HG03135 (cell line): ENCODE measurements around the gene NUP153.
A peak's percentile ranks its signal among the peaks of the same experiment; 100 is the strongest.
"Not testable (repeated sequence)": the region's sequence is repeated elsewhere in the genome, so short reads cannot be mapped to it uniquely, and the experiment has no call there.

ENCODE experiments used
- ATAC-seq: cut with Tn5 transposase; IDR thresholded peaks from one replicate; pipeline ENCODE4 v1.9.1; 2021; ENCODE audit warnings: mild to moderate bottlenecking, moderate library complexity; ENCODE audit not compliant: unreplicated experiment

Gene NUP153

DNA sequence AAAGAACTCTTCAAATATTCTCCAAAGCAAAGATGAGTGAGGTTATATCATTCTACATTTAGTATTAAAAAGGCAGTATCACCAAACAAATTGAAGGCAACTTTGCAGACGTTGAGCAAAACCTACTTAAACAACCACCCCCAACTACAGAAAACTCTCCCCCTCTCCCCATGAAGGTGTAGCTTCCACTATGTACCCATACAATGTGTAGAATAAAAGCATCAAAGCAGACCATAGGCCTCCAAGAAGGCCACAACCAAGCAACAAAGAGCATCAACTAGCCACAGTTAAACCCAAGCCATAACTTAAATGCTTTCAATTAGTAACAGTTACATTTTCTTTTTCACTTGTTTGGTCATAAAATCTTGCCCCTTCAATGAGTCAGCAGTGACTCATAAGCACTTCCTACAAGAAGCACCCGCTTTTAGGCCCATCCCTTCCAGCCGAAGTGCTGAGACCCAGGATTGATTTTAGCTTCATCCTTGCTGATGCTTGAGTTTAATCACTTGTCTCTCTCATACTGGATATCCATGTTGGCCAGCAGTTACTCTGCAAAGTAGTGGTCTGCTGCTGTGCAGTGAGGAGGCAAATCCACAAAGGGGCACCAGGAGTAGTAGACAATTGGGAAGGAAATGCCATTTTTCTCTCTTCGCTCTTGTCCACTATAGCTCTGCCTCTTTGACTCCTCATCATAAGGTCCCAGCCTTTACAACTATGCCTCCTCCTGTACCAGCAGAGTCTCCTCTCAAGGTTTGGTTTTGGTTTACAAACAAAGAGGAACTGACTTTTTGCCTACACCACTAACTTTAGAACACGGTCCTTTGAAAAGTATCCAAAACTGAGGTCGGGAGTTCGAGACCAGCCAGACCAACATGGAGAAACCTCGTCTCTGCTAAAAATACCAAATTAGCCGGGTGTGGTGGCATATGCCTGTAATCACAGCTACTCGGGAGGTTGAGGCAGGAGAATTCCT is 8.4 kb upstream of the NUP153 start:
- ATAC-seq, result peak; percentile 83

DNA sequence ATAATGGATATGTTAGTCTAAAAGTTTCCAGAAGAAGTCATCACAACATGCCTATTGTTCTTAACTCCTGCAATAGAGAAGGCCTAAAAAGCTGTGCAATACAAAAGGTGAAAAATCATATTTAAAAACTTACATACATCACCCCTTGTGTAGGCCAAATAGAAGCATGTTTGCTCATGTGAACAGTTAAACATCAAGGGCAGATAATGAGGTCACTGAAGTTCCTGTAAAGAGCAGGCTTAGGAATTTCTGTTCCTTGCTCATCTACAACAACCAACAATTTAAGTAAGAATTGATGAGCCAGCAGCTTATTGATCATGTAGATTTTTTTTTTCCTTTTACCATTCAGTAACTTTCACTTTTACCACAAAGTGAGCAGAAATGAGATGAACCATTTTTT is 7.5 kb upstream of the NUP153 start:
- ATAC-seq, result no peak

DNA sequence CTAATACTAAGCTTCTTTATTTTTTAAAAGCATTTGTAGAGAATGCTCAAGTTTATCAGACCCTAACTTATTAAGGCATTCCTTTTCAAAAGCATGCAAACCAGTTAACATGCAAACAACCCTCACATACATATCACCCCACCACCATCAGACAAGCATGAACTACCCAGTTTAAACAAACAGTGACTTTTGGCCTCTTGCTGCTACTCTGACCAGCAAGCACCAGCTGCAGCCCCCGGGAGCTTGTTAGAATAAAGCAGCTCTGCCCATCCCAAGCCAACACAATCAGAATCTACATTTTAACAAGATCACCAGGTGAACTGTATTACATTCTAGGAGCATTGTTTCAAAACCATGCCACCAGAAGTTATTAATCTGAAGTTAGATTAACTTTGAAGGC is 5.9 kb upstream of the NUP153 start:
- ATAC-seq, result no peak

DNA sequence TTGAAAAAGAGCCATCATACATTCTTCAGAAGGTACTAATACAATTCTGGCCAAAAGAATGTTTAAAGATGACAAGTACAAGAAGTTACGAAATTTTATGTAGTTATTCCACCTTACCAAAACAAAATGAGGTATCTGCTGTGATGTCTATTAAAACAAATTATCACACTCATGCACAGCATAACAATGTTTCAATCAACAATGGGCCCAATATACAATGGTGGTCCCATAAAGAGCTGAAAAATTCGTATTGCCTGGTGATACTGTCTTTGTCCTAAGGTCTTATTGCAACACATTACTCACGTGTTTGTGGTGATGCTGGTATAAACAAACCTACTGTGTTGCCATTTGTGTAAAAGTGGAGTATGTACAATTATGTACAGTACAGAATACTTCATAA is 3.6 kb upstream of the NUP153 start:
- ATAC-seq, result no peak

DNA sequence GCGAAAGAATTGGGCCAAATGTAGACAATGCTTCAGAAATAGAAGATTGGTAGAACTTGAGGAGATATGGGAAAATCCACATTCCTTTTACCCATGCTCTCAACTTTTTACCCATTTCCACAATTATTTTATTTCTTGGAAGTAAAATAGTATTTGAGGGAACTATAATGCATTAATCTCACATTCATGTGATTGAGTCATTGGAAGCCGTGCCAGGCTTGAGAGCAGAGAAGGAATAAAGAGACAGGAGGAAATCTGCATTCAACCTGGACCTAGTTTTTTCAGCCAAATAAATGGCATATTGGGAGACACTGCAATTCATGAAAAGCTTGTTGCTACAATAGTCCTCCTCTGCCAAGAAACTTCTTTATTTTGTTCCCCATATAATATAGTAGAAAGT is 2.8 kb upstream of the NUP153 start:
- no peak for ATAC-seq

DNA sequence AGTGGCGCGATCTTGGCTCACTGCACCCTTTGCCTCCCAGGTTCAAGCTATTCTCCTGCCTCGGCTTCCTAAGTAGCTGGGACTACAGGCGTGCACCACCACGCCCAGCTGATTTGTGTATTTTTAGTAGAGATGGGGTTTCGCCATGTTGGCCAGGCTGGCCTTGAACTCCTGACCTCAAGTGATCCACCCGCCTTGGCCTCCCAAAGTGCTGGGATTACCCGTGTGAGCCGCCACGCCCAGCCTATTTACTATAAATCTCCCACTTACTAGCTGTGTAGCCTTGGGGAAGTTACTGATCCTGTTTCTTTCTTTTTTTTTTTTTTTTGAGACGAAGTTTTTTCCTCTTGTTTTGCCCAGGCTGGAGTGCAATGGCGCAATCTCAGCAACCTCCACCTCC is 1.3 kb upstream of the NUP153 start:
- not testable (repeated sequence) for ATAC-seq

DNA sequence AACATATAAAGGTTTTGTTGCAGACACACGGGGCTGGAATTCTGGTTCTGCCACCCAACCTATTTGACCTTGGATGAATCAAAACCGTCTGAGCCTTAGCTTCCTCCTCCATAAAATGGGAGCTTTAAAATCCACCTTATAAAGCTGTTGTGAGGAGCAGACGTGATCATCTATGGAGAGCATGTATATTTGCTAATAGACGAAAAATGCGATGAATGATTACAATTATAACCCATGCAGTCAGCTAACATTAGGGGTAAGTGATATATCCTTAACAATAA is 586 bp upstream of the NUP153 start:
- no peak for ATAC-seq

DNA sequence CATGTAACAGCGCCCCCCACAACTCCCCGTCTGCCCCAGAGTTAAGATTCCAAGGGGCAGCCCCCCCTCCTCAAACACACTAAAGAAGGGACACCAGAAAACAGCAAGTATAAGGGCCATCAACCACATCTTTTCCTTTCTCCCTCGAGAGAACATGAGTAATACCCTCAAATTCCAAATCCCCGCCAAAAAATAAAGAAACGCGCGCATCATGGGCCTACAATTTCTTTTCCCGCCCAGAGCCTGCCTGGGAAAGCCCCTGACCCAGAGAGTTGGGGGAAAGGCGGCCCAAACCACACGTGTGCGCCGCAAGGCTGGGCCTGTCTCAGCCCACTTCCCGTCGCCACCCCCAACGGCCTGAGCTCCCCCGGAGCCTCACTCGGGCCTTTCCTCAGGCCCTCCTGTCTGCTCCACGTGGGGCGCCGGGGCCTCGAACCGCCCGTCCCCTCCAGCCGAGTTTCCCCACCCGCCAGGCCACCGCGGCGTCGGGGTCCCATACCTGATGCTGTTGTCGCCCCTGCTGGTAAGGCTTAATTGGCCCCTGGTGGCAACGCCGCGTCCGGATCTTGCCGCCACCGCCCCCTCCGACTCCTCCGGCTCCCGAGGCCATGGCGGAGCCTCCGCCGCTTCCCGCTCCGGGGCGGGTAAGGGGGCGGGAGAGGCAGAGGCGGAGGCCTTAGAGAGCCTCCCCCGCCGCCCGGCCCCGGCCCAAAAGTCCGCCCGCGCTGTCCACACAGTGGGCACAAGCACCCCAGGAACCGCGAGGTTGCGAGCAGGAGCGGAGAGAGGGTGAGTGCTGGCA is 746 bp downstream of the NUP153 start:
- peak; percentile 65 for ATAC-seq

DNA sequence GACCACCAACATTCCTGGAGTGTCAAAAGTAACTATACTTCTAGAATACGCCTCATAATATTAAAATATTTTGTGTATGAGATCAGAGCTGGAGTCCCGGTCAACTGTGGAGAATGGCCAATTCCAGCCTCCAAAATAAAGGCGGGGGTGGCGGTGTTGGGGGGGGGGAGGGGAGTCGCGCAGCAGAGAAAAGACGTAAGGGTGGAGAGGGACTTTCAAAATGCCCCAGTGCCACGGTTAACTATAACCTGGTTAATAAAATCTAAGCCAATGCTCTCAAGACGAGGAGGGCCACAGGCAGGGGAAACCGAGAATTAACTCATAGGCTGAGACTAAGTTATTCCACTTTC is 1.3 kb downstream of the NUP153 start:
- peak; percentile 0 for ATAC-seq

DNA sequence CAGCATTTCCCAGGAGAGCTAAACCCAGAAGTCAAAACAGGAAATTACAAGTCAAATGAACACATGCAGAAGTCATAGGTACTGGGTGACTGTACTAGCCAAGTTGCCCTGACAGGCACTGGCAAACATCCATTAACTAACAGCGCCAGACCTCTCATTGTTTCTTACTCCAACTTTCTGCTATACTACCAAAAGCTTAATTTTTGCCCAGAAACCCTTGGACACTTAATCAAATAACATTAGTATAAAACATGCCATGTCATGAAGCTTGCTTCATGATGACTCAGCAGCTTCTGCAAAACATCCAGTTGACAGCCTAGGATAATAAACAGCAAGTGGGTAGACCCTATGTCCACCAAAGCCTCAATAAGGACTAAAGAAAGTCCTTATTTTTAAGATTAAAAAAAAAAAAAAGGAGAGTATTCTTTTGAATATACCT is 3.5 kb downstream of the NUP153 start:
- no peak for ATAC-seq

DNA sequence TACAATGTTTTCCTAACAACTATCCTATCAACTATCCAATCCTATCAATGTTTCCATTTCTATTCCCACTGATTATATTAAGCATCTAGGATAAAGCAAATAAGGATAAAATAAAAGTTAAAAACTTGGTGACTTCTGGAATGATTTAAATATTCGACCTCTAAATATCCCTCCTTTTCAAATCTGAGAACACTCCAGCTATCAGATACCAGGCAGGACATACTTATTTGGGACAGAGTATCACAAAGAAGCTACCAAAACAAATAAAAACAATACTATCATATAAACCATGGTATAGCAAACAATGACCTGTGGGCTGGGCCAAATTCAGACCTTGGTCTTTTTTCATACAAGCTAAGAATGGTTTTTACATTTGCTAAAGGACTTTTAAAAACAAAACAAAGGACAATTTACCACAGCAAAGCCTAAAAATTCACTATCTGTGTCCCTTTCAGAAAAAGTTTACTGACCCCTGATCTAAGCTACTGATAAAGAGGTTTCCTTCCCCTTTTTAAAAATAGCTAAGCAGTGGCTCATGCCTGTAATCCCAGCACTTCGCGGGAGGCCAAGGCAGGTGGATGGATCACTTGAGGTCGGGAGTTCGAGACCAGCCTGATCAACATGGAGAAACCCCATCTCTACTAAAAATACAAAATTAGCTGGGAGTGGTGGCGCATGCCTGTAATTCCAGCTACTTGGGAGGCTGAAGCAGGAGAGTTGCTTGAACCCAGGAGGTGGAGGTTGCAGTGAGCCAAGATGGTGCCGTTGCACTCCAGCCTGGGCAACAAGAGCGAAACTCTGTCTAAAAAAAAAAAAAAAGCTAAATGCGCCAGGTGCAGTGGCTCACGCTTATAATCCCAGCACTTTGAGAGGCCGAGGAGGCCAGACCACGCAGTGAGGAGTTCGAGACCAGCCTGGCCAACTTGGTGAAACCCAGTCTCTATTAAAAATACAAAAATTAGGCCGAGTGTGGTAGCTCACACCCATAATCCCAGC is 6.0 kb downstream of the NUP153 start:
- no peak for ATAC-seq

DNA sequence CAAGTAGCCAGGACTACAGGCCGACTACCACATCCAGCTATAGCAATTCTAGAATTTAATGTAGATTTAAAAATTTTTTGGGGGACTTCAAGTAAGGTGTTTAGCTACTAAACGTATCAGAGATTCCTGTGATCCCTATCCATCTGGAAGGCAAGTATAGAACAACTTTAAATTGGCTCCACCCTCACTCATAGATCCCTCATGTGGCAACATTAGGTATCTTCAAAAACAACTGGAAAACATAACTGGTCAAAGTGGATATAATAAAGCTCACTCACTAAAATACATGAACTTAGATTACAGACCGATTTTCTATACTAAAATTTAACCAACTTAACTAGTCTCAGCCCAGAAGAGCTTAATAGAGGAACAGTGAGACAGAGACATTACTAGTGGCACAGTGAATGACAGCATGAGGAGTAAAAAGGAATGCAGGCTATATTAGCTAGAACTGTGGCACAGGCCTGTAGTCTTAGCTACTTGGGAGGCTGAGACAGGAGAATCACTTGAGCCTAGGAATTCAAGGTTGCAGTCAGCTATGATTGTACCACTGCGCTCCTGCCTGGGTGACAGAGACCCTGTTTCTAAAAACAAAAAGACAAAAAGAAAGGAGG is 14.7 kb downstream of the NUP153 start:
- ATAC-seq, result no peak

DNA sequence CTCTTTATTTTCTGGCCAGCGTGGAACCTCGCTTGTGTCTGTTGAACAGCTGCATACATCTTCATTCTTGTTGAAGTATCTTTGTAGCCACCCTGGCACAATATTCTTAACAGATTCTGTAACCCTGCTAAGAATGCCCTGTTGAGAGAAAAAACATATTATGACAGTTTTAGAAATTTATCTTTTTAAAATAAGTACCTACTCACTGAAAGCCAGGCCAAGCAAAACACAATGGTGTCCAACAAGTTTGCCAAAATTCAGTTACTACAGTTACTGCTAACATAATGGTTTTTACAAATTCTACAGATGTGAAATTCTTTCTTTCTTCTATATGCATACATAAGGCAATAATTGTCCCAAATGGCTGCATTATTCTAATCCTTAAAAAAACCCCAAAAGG is 18.2 kb downstream of the NUP153 start:
- ATAC-seq, result no peak

DNA sequence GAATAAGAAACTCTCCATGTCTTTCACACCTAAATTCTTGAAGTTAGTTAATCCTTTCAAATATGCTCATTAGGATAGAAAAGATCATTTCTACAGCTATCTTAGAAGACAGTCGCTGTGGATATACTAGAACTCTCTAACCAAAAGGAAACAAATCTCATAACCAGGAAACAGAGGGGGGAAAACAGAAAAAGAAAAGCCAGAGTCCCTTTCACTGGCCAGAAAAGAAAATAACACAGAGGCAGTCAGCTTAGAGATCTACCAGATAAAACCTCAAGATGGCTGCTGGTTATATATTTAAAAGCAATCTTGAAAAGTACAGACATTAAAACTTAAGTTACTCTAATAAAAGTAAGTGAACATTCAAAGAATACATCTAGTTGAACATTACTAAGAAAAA is 19.6 kb downstream of the NUP153 start:
- ATAC-seq, result no peak

DNA sequence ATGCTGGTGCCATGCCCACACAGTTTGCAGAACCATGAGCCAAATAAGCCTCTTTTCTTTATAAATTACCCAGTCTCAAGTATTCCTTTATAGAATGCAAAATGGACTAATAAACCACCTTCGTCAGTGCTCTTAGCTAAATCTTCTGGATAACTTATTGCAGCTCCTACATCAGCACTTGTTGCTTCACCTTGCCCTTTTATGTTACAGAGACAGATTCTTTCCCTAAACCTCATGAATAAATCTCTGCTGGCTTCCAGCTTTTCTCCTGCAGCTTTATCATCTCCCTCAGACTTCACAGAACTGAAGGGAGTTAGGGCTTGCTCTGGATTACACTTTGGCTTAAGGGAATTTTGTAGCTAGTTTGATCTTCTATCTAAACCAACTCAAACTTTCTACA is 22.6 kb downstream of the NUP153 start:
- no peak for ATAC-seq

DNA sequence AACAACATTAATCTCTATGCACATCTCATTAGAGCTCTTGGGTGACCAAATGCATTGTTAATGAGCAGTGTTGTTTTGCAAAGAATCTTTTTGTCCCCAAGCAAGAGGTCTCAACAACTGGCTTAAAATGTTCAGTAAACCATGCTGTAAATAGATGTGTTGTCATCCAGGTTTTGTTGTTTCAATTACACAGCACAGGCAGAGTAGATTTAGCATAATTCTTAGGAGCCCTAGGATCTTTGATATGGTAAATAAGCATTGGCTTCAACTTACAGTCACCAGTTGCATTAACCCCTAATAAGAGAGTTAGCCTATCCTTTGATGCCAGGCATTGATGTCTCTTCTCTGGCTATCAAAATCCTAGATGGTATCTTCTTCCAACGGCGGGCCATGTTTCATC is 23.3 kb downstream of the NUP153 start:
- no peak for ATAC-seq

DNA sequence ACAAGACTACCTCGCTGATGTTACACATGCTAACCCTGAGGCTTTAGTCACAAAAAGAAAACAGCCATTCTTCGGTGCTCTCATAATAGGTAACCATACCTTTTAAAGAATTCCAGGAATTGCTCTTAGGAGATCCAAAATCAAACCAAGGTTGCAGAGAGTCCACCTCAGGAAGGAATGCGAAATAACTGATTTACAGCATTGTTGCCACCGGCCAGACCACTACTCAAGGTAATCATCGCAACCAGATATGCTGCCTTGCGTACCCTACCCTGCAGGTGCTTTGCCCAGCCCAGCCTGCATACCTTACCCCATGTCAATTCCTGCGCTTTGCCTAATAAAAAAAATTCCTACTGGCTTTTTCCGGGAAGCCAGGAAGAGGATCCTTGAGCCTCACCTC is 27.0 kb downstream of the NUP153 start:
- ATAC-seq, result no peak

DNA sequence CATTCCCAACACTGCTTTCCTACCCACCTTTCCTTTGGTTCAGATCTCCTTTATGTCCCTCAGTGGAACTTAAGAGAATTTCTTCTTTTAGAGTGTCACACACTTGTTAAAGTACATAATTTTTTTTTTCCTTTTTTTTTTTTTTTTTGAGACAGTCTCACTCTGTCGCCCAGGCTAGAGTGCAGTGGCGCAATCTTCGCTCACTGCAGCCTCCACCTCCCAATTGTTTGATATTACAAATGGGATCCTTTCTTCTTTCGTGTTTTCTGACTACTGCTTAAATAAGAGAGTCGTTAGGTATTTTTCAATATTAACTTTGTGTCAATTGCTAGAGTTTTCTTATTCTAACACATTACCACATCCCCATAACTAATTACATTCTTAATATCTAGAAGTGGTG is 29.1 kb downstream of the NUP153 start:
- no peak for ATAC-seq

DNA sequence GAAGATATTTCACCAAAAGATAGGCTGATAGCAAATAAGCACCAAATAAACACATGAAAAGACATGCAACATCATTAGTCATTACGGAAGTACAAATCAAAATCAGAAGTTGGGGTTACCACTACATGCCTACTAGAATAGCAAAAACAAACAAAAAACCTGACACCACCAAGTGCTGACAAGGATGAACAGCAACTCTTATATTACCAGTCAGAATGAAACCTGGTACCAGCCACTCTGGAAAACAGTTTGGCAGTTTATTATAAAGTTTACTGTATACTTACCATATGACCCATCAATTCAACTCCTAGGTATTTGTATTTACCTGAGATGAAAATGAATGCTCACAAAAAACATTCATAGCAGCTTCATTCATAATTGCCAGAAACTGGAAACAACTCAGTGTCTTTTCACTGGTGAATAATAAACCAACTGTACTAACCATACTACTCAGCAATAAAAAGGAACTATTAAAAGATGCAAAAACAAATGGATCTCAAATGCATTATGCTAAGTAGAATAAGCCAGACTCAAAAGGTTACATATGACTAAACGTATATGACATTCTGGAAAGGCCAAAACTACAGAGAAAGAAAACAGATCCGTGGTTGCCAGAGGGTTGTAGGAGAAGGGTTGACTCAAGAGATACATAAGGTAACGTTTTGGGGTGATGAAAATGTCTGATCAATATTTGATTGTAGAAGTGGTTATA is 33.0 kb downstream of the NUP153 start:
- ATAC-seq, result no peak

DNA sequence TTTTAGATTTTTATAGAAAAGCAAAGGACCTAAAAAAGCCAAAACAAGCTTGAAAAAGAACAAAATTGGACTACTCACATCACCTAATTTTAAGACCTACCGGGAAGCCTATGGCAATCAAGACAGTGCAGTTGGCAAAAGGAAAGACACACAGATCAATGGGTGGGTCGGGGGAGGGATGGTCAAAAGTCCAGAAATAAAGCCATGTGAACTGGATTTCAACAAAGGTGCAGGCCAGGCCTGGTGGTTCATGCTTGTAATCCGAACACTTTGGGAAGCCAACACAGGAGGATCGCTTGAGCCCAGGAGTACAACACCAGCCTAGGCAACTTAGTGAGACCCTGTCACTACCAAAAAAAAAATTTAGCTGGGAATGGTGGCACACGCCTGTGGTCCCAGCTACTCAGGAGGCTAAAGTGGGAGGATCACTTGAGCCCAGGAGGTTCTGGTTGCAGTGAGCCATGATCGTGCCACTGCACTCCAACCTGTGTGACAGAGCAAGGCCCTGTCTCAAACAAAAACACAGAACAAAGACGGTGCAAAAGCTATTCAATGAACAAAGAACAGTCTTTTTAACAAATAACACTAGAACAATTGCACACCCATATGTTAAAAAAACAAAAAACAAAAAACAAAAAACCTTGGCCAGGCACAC is 34.5 kb downstream of the NUP153 start:
- no peak for ATAC-seq
